ENCODE results near the gene TMEM86B.
"Not testable (repeated sequence)": the region's sequence is repeated elsewhere in the genome, so short reads cannot be mapped to it uniquely, and the experiment has no call there.

Gene TMEM86B

GRCh38 chr19:55242517-55242916 lies 14.0 kb upstream of the TMEM86B start:
- no peak for FAIRE-seq
- no peak for DNase-seq (ENCODE audit: low spot score)

GRCh38 chr19:55241935-55242464 lies 13.4 kb upstream of the TMEM86B start:
- DNase-seq (ENCODE audit: low spot score) (no peak), FAIRE-seq (no peak)

- FAIRE-seq: no peak
- no peak for DNase-seq (ENCODE audit: low spot score)
Measured at GRCh38 chr19:55241143-55241934, 12.8 kb upstream of the TMEM86B start.

GRCh38 chr19:55240713-55241020 lies 12.1 kb upstream of the TMEM86B start:
- no peak for DNase-seq (ENCODE audit: low spot score)
- no peak for FAIRE-seq

GRCh38 chr19:55239004-55239403 lies 10.4 kb upstream of the TMEM86B start:
- FAIRE-seq: no peak

GRCh38 chr19:55238030-55238429 lies 9.5 kb upstream of the TMEM86B start:
- DNase-seq (ENCODE audit: low spot score) (no peak), FAIRE-seq (no peak)

More at GRCh38 chr19:55239004-55239403, 10.4 kb upstream of the TMEM86B start:
- no peak for DNase-seq (ENCODE audit: low spot score)

GRCh38 chr19:55232986-55233385 lies 4.4 kb upstream of the TMEM86B start:
- DNase-seq (ENCODE audit: low spot score): no peak
- no peak for FAIRE-seq

GRCh38 chr19:55232286-55232602 lies 3.7 kb upstream of the TMEM86B start:
- DNase-seq (ENCODE audit: low spot score) (no peak), FAIRE-seq (no peak)

- DNase-seq (ENCODE audit: low spot score) (no peak), FAIRE-seq (no peak)
Measured at GRCh38 chr19:55231391-55232285, 3.1 kb upstream of the TMEM86B start.

- DNase-seq (ENCODE audit: low spot score) (no peak), FAIRE-seq (no peak)
Measured at GRCh38 chr19:55230780-55231179, 2.2 kb upstream of the TMEM86B start.

- DNase-seq (ENCODE audit: low spot score): no peak
- no peak for FAIRE-seq
Measured at GRCh38 chr19:55230329-55230728, 1.8 kb upstream of the TMEM86B start.

- no peak for FAIRE-seq
- no peak for DNase-seq (ENCODE audit: low spot score)
Measured at GRCh38 chr19:55229789-55230182, 1.2 kb upstream of the TMEM86B start.

GRCh38 chr19:55229145-55229788 lies 704 bp upstream of the TMEM86B start:
- FAIRE-seq (no peak), DNase-seq (ENCODE audit: low spot score) (no peak)

GRCh38 chr19:55228015-55228391 lies 560 bp downstream of the TMEM86B start:
- DNase-seq (ENCODE audit: low spot score) (no peak), FAIRE-seq (no peak)

- DNase-seq (ENCODE audit: low spot score) (no peak), FAIRE-seq (no peak)
Measured at GRCh38 chr19:55227241-55228014, 1.1 kb downstream of the TMEM86B start.

GRCh38 chr19:55226788-55227187 lies 1.8 kb downstream of the TMEM86B start:
- DNase-seq (ENCODE audit: low spot score) (no peak), FAIRE-seq (no peak)

- FAIRE-seq: no peak
Measured at GRCh38 chr19:55226273-55226672, 2.3 kb downstream of the TMEM86B start.

GRCh38 chr19:55225415-55225958 lies 3.1 kb downstream of the TMEM86B start:
- DNase-seq (ENCODE audit: low spot score) (no peak), FAIRE-seq (no peak)

More at GRCh38 chr19:55226273-55226672, 2.3 kb downstream of the TMEM86B start:
- no peak for DNase-seq (ENCODE audit: low spot score)

- not testable (repeated sequence) for DNase-seq (ENCODE audit: low spot score); FAIRE-seq
Measured at GRCh38 chr19:55224679-55225414, 3.7 kb downstream of the TMEM86B start.

GRCh38 chr19:55224038-55224665 lies 4.4 kb downstream of the TMEM86B start:
- no peak for FAIRE-seq
- DNase-seq (ENCODE audit: low spot score): no peak

Measured in urothelium cell line (cell line).